K562 (cell line): ENCODE measurements around the gene APC2. TPM values are rescaled to one million over a fixed set of nuclear protein-coding genes. Genes with fewer than 3 reads are reported as not detected.

Source experiments
- BACH1 ChIP-seq: fragments of 200-800 bp; sonication (Bioruptor generic); IDR thresholded peaks from 2 replicates; pipeline ENCODE4 v1.6.1; 2016; ENCODE audit warnings: missing genetic modification characterization, missing compliant biosample characterization
- BHLHE40 ChIP-seq: IDR thresholded peaks from 2 replicates; pipeline ENCODE4 v1.6.1; 2011; ENCODE audit warnings: low read length, improper control_type of control experiment
- CSDE1 ChIP-seq, 2 experiments: fragments of 450-650 bp; IDR thresholded peaks; 2 replicates each; pipeline ENCODE4 v1.6.1; 2016; ENCODE audit warnings: mild to moderate bottlenecking in 1 of 2
- CTCF ChIP-seq, 3 experiments: IDR thresholded peaks in 2 of 3; conservative IDR thresholded peaks in 1 of 3; 2 replicates each; pipeline ENCODE4 v1.5.1; 2011 to 2012; ENCODE audit warnings: low read length in 3 of 3, mild to moderate bottlenecking in 3 of 3, control low read depth in 2 of 3, improper control_type of control experiment in 1 of 3, inconsistent platforms in 1 of 3, low read depth in 1 of 3, mixed read lengths in 1 of 3, moderate library complexity in 1 of 3; ENCODE audit not compliant: insufficient read depth in 2 of 3
- E2F3 ChIP-seq: fragments of 250-450 bp; sonication (Bioruptor Pico); IDR thresholded peaks from 2 replicates; pipeline ENCODE4 v1.4.0; 2020; ENCODE audit warnings: mild to moderate bottlenecking
- E2F6 ChIP-seq, 2 experiments: IDR thresholded peaks; 2 replicates each; pipeline ENCODE4 v1.6.1; 2011; ENCODE audit warnings: borderline replicate concordance in 1 of 2, control low read depth in 1 of 2, low read depth in 1 of 2, low read length in 1 of 2, mild to moderate bottlenecking in 1 of 2, mixed read lengths in 1 of 2, moderate library complexity in 1 of 2; ENCODE audit not compliant: insufficient read depth in 1 of 2, insufficient read length in 1 of 2, poor library complexity in 1 of 2, severe bottlenecking in 1 of 2; ENCODE audit errors: extremely low read depth in 1 of 2
- EP300 ChIP-seq: IDR thresholded peaks from 2 replicates; pipeline ENCODE4 v1.6.1; 2012; ENCODE audit warnings: low read length, improper control_type of control experiment
- ETS2 ChIP-seq: IDR thresholded peaks from 2 replicates; pipeline ENCODE4 v1.6.1; 2016; ENCODE audit warnings: borderline replicate concordance, missing genetic modification characterization, mild to moderate bottlenecking, moderate library complexity, missing compliant biosample characterization; ENCODE audit not compliant: poor library complexity, severe bottlenecking
- ETV1 ChIP-seq: fragments of 450-650 bp; conservative IDR thresholded peaks from 2 replicates; pipeline ENCODE4 v1.6.1; 2016; ENCODE audit warnings: missing genetic modification characterization, control low read depth, low read depth, missing compliant biosample characterization
- GATAD2A ChIP-seq: fragments of 450-650 bp; IDR thresholded peaks from 2 replicates; pipeline ENCODE4 v1.6.1; 2017
- ILF3 ChIP-seq: fragments of 450-650 bp; IDR thresholded peaks from 2 replicates; pipeline ENCODE4 v1.6.1; 2018; ENCODE audit warnings: antibody characterized with exemption, mild to moderate bottlenecking, moderate library complexity, borderline replicate concordance
- MCM5 ChIP-seq: fragments of 450-650 bp; IDR thresholded peaks from 2 replicates; pipeline ENCODE4 v1.6.1; 2016; ENCODE audit warnings: low read depth
- MECOM ChIP-seq: fragments of 250-450 bp; sonication (Bioruptor Pico); IDR thresholded peaks from 2 replicates; pipeline ENCODE4 v1.8.0; 2022; ENCODE audit warnings: inconsistent platforms
- MEF2D ChIP-seq: conservative IDR thresholded peaks from 2 replicates; pipeline ENCODE4 v1.6.1; 2016; ENCODE audit warnings: low read depth, missing genetic modification characterization, missing compliant biosample characterization
- MTA2 ChIP-seq: fragments of 450-650 bp; IDR thresholded peaks from 2 replicates; pipeline ENCODE4 v1.6.1; 2016; ENCODE audit warnings: low read depth
- NONO ChIP-seq, 2 experiments: fragments of 200-400 bp in 1 of 2; fragments of 450-650 bp in 1 of 2; formaldehyde crosslinking in 1 of 2; IDR thresholded peaks; 2 replicates each; pipeline ENCODE4 v1.6.1; 2017; ENCODE audit warnings: low read depth in 2 of 2, mild to moderate bottlenecking in 2 of 2, moderate library complexity in 2 of 2, low read length in 1 of 2
- NR1H2 ChIP-seq: sonication (generic); formaldehyde crosslinking; IDR thresholded peaks from 2 replicates; pipeline ENCODE4 v1.4.0; 2020; ENCODE audit warnings: mild to moderate bottlenecking, missing genetic modification reagents
- NR3C1 ChIP-seq: sonication (generic); formaldehyde crosslinking; IDR thresholded peaks from 2 replicates; pipeline ENCODE4 v1.8.1; 2022; ENCODE audit warnings: missing genetic modification reagents
- RBBP5 ChIP-seq: fragments of 200-600 bp; sonication (generic); IDR thresholded peaks from 2 replicates; pipeline ENCODE4 v1.6.1; 2012; ENCODE audit warnings: borderline replicate concordance, mild to moderate bottlenecking, low read length, control low read depth, inconsistent platforms; ENCODE audit not compliant: insufficient read depth, poor library complexity, severe bottlenecking
- SAP30 ChIP-seq: fragments of 200-600 bp; sonication (generic); IDR thresholded peaks from 2 replicates; pipeline ENCODE4 v1.6.1; 2012; ENCODE audit warnings: borderline replicate concordance, low read depth, mild to moderate bottlenecking, moderate library complexity, low read length, control low read depth, inconsistent platforms; ENCODE audit not compliant: insufficient read depth, poor library complexity, severe bottlenecking
- SREBF1 ChIP-seq: fragments of 150-350 bp; IDR thresholded peaks from 2 replicates; pipeline ENCODE4 v1.6.1; 2014; ENCODE audit warnings: antibody characterized with exemption, low read depth, low read length, borderline replicate concordance
- SUPT5H ChIP-seq: fragments of 450-650 bp; IDR thresholded peaks from 2 replicates; pipeline ENCODE4 v1.6.1; 2016
- USF2 ChIP-seq: sonication (generic); formaldehyde crosslinking; IDR thresholded peaks from 2 replicates; pipeline ENCODE4 v1.5.0; 2020; ENCODE audit warnings: missing genetic modification reagents
- ZC3H8 ChIP-seq: fragments of 450-650 bp; IDR thresholded peaks from 2 replicates; pipeline ENCODE4 v1.6.1; 2017
- ZNF224 ChIP-seq: sonication (generic); formaldehyde crosslinking; IDR thresholded peaks from 2 replicates; pipeline ENCODE4 v1.8.0; 2022; ENCODE audit warnings: mild to moderate bottlenecking, missing genetic modification reagents
- ZNF324 ChIP-seq: fragments of 250-450 bp; sonication (Bioruptor Pico); IDR thresholded peaks from 2 replicates; pipeline ENCODE4 v1.4.0; 2020; ENCODE audit warnings: mild to moderate bottlenecking
- polyA plus RNA-seq, 8 experiments: library from polyadenylated mRNA; depleted of rRNA in 4 of 8; stranded (reverse) in 5 of 8; unstranded in 3 of 8; fragments of >200 nt; fragmentation: Nextera tagmentation in 2 of 8; fragmentation: Illumina TruSeq in 1 of 8; extraction: Ambion mirVana in 2 of 8; extraction: Trizol in 1 of 8; gene quantifications; 2 replicates each; pipeline versions ENCODE4 v1.2.1 to v1.2.3, GENCODE V29; 2011 to 2014; ENCODE audit warnings: inconsistent platforms in 1 of 8, missing spikeins in 1 of 8
- total RNA-seq, 7 experiments: library from RNA; depleted of rRNA in 6 of 7; stranded (reverse); fragments of >200 nt in 6 of 7; fragmentation: Illumina TruSeq in 2 of 7; extraction: Trizol in 2 of 7; gene quantifications; 2 replicates each; pipeline versions ENCODE4 v1.2.1 to v1.2.3, GENCODE V29; 2011 to 2021; ENCODE audit warnings: low replicate concordance in 1 of 7

The APC2 gene
- total and polyA plus RNA-seq, 9 of the 15 experiments (the other 6 are each of a cell fraction or from before 2014, with no cell fraction given), result 0.01 to 0.40 (median 0.05) TPM; not detected in 3

GRCh38 chr19:1478934-1479707, 29.2 kb downstream of the APC2 start, which contains the start of gene C19orf25 (continued):
- TF ChIP-seq SAP30 (peak; percentile 10), GATAD2A (no peak), CTCF (IDR thresholded peaks at IDR 0.05 in 2 of 3, conservative IDR thresholded peaks at IDR 0.05 in 1 of 3; ENCODE audit: insufficient read depth in 2 of 3, low read depth in 1 of 3, low read length in 3 of 3) (0 out of 6 replicates have a peak, but pooled peaks of 1 of the 3 experiments have one; percentile 0), NR1H2 (CRISPR knock-in tag) (no peak; the same call in 1 of the 2 replicates), NONO (IDR thresholded peaks at IDR 0.05; ENCODE audit: low read depth in 2 of 2, low read length in 1 of 2) (no peak), SREBF1 (no peak), BACH1 (tag) (no peak), E2F6 (IDR thresholded peaks at IDR 0.05; ENCODE audit: borderline replicate concordance in 1 of 2, extremely low read depth in 1 of 2, insufficient read depth in 1 of 2, insufficient read length in 1 of 2, low read depth in 1 of 2, low read length in 1 of 2, poor library complexity in 1 of 2, severe bottlenecking in 1 of 2) (peak; percentile 96), CSDE1 (IDR thresholded peaks at IDR 0.05) (no peak), MTA2 (no peak), USF2 (peak; percentile 96), SUPT5H (peak; percentile 92), MCM5 (no peak), ETV1 (tag) (peak; percentile 99), ZNF324 (CRISPR knock-in tag) (no peak), E2F3 (CRISPR knock-in tag) (0 out of 2 replicates have a peak, but pooled peaks have one; percentile 12), ETS2 (no peak), ZNF224 (CRISPR knock-in tag) (no peak), RBBP5 (peak; percentile 78), NR3C1 (CRISPR knock-in tag) (no peak), MEF2D (no peak), BHLHE40 (peak; percentile 23; the same call in 1 of the 2 replicates), ZC3H8 (no peak), ILF3 (no peak), EP300 (no peak), MECOM (no peak)
